ENCODE measurements around the gene DGKA.

DNA sequence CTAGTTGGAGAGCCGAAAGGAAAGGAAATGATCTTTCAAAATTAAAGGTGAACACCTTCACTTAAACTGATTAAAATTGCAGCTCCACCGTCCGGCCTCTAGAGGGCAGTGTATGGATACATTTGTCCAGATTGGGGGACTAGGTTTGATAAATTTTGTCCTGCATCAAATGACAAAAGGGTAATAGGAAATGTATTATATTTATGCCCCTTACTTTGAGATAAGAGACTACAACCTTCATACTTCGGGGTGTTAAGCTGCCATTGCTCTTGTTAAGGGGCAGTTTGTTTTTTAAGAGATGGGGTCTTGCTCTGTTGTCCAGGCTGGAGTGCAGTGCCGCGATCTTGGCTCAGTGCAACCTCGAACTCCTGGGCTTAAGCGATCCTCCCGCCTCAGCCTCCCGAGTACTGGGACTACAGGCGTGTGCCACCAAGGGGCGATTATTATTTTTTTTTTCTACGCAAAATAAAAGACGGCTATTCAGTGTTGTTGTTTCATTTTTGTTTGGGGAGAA, 65.3 kb downstream of the DGKA start:
- TF ChIP-seq, protein P1, sequence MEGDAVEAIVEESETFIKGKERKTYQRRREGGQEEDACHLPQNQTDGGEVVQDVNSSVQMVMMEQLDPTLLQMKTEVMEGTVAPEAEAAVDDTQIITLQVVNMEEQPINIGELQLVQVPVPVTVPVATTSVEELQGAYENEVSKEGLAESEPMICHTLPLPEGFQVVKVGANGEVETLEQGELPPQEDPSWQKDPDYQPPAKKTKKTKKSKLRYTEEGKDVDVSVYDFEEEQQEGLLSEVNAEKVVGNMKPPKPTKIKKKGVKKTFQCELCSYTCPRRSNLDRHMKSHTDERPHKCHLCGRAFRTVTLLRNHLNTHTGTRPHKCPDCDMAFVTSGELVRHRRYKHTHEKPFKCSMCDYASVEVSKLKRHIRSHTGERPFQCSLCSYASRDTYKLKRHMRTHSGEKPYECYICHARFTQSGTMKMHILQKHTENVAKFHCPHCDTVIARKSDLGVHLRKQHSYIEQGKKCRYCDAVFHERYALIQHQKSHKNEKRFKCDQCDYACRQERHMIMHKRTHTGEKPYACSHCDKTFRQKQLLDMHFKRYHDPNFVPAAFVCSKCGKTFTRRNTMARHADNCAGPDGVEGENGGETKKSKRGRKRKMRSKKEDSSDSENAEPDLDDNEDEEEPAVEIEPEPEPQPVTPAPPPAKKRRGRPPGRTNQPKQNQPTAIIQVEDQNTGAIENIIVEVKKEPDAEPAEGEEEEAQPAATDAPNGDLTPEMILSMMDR (conservative IDR thresholded peaks at IDR 0.05; ENCODE audit: low read depth, low read length): peak; percentile 96
- TF ChIP-seq EZH2 (IDR thresholded peaks at IDR 0.05; ENCODE audit: low read length, unreplicated experiment): no peak

Data from PC-3 (cell line).